ENCODE data around the gene FAM133A.
A peak's percentile ranks its signal among the peaks of the same experiment; 100 is the strongest.

FAM133A gene
- total RNA-seq: 0 to 0.13 (median 0) reads per million in 9 experiments

DNA sequence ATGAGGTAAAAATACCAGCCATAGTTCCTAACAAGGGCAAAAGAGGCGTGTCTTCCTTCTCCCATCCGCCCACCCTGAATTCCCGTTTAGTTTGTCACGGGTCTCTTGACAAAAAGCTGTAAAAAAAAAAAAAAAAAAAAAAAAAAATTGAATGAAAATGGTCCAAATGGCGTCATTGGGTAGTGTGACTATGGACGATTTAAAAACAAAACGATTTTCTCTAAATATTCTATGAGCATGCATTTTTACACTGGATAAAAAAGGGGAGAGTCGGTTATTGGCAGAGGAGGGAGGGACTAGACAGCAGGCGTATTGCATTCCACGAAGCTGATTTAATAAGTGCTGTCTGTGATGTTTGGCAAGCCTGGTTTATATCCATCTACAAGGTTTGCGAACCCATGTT is at the start of gene FAM133A:
FAM133A (plus strand) TSS at position 338 of the 403 bp plus-strand sequence. CDS start 35,214 bp downstream, outside the sequence.
- peak within 1 kb of the TSS; percentile 83 to 87 for H3K4me3 Mint-ChIP-seq
- no peaks in the 10 kb centered on the region for H3K36me3 Mint-ChIP-seq (ENCODE audit: insufficient read depth)
- H3K9me3 Mint-ChIP-seq: no peaks in the 10 kb centered on the region
- ATAC-seq (replicated peaks) (peak; percentile 23), DNase-seq (no peak)
- H3K27me3 Mint-ChIP-seq: no peaks in the 10 kb centered on the region
- peak within 1 kb of the TSS; percentile 76 to 88 for H3K27ac Mint-ChIP-seq
- H3K4me1 Mint-ChIP-seq (ENCODE audit: low read depth in 2 of 2): peaks cover 5 to 6% of the 10 kb centered on the region in 2 donors

DNA sequence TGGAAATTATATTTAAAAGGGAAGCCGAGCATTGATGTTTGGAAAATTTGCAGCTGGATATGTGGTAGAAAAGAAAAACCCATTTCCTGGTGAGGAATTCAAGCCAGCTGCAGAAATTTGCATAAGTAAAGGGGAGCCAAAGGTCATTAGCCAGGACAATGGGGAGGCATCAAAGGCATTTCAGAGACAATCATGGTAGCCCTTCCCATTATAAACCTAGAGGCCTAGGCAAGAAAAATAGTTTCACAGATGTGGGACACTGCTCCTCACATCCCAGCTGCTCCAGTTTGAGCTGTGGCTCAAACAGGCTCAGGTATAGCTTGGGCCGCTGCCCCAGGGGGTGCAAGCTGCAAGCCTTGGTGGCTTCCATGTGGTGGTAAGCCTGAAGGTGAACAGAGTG is 36.4 kb upstream of the FAM133A start:
- no peaks in the 10 kb centered on the region for H3K4me1 Mint-ChIP-seq (ENCODE audit: low read depth in 2 of 2)
- ATAC-seq (replicated peaks) (no peak), DNase-seq (no peak)
- peaks cover 0 to 4% of the 10 kb centered on the region in 2 donors for H3K9me3 Mint-ChIP-seq
- H3K4me3 Mint-ChIP-seq: no peak overlapping the region
- no peak overlapping the region for H3K27ac Mint-ChIP-seq
- H3K36me3 Mint-ChIP-seq (ENCODE audit: insufficient read depth): no peaks in the 10 kb centered on the region
- H3K27me3 Mint-ChIP-seq: no peaks in the 10 kb centered on the region

DNA sequence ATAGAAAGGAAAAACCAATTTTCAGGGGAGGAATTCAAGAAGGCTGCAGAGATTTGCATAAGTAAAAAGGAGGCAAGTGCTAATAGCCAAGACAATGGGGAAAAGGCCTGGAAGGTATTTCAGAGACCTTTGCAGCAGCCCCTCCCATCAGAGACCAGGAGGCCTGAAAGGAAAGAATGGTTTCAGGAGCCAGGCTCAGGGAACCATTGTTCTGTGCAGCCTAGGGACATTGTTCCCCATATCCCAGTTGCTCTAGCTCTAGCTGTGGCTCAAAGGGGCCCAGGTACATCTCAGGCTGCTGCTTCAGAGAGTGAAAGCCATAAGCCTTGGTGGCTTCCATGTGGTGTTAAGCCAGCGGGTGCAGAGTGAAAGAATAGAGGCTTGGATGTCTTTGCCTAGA is 24.6 kb upstream of the FAM133A start:
- no peaks in the 10 kb centered on the region for H3K4me1 Mint-ChIP-seq (ENCODE audit: low read depth in 2 of 2)
- no peak overlapping the region for H3K27ac Mint-ChIP-seq
- no peak overlapping the region for H3K4me3 Mint-ChIP-seq
- no peak for ATAC-seq (replicated peaks)
- DNase-seq: no peak
- no peaks in the 10 kb centered on the region for H3K27me3 Mint-ChIP-seq
- no peaks in the 10 kb centered on the region for H3K36me3 Mint-ChIP-seq (ENCODE audit: insufficient read depth)
- peaks cover 0 to 2% of the 10 kb centered on the region in 2 donors for H3K9me3 Mint-ChIP-seq

DNA sequence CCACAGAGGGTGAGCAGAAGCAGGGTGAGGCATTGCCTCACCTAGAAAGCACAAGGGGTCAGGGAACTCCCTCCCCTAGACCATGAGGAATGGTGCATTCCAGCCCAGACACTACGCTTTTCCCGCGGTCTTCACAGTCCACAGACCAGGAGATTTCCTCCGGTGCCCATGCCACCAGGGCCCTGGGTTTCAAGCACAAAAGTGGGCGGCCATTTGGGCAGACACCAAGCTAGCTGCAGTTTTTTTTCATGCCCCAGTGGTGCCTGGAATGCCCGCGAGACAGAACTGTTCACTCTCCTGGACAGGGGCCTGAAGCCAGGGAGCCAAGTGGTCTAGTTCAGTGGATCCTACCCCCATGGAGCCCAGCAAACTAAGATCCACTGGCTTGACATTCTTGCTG is 13.4 kb upstream of the FAM133A start:
- no peaks in the 10 kb centered on the region for H3K4me1 Mint-ChIP-seq (ENCODE audit: low read depth in 2 of 2)
- no peak for ATAC-seq (replicated peaks)
- peaks cover 0 to 2% of the 10 kb centered on the region in 2 donors for H3K9me3 Mint-ChIP-seq
- DNase-seq: no peak
- no peak overlapping the region for H3K27ac Mint-ChIP-seq
- H3K4me3 Mint-ChIP-seq: no peak overlapping the region
- no peaks in the 10 kb centered on the region for H3K36me3 Mint-ChIP-seq (ENCODE audit: insufficient read depth)
- H3K27me3 Mint-ChIP-seq: no peaks in the 10 kb centered on the region

DNA sequence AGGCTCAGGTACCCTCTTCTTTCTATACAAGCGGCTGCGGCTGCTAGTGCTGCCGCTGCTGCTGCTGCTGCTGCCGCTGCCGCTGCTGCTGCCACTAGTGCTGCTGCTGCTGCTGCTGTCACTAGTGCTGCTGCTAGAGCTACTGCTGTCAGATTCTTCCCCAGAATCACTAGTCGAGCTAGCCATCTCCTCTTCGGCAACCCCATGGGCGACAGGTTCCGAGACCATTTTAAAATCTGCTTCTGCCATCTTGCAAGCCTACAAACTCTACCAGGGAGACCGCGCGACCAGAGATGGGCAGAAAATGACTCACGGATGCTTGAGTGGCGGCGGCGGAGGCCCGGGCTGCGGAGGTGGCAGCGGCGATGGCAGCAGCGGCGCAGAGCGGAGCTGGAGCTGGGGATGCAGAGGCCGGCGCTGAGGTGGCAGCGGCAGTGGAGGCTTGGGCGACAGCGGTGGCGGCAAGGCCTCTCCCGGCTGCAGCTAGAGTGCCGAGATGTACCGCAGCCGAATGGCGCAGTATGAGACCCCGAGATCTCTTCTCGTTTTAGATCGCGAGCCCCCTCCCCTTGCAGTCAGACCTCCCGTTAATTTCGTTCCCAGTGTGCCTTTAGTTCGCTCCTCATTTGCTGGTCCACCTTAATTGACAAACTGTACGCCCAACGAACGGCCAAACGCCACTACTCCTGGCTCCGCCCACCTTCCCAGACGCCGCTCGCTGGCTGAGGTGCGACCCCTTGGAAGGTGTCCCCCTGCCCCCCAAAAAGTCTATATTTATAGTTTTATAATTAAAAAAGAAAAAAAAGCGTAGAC is 744 bp upstream of the FAM133A start, which contains the start of gene NAP1L3:
NAP1L3 (minus strand) TSS at position 523 of the 813 bp plus-strand sequence; CDS start at position 249, 274 bp downstream.
- Mint-ChIP-seq H3K9me3 (no peaks in the 10 kb centered on the region), H3K36me3 (ENCODE audit: insufficient read depth) (no peaks in the 10 kb centered on the region), H3K4me3 (peak within 1 kb of the TSS; percentile 83 to 87), H3K27ac (peak within 1 kb of the TSS; percentile 76 to 88), H3K4me1 (ENCODE audit: low read depth in 2 of 2) (peaks cover 5 to 6% of the 10 kb centered on the region in 2 donors), H3K27me3 (no peaks in the 10 kb centered on the region)
- peak; percentile 77 for ATAC-seq (replicated peaks)
- peak; percentile 13 to 23 (median 23) for DNase-seq

DNA sequence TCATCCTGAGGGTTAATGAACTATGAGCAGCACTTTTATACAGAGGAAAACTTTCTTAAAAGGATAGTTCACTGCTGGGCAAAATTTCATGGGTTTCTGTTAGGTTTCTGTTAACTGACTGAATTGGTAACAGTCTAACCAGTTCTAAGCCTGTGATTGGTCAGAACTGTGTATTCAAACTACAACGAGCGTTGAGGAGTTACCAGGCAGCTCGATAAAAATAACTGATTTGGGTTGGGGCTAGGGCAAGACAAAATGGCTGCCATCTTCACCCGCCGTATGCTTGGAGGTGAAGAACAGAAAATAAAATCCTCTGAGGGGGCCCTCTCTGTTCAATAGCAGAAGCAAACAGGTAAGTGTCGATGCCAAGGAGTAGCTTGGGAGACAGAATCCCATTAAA is 22.0 kb downstream of the FAM133A start:
- no peak for DNase-seq
- H3K4me1 Mint-ChIP-seq (ENCODE audit: low read depth in 2 of 2): no peaks in the 10 kb centered on the region
- H3K9me3 Mint-ChIP-seq: no peaks in the 10 kb centered on the region
- no peak for ATAC-seq (replicated peaks)
- no peak overlapping the region for H3K4me3 Mint-ChIP-seq
- no peaks in the 10 kb centered on the region for H3K27me3 Mint-ChIP-seq
- H3K36me3 Mint-ChIP-seq (ENCODE audit: insufficient read depth): no peaks in the 10 kb centered on the region
- H3K27ac Mint-ChIP-seq: no peak overlapping the region

DNA sequence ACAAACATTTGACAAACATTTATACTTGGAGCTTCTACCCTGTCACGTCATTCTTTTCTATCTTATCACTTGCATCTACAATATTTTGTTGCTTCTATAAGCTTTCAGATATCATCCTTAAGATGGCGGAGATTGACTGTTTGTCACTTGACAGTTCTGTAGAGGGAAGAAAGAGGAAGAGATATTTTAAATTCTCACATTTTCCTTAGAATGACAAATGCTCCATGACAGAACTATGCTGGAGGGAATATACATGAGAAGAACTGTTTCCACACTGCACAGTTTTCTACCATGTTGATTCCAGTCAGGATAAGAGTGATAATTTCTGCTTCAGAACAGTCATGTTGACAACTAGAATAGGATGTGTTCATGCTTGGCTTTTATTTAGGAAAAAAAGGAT is 29.7 kb downstream of the FAM133A start:
- Mint-ChIP-seq H3K27me3 (no peaks in the 10 kb centered on the region), H3K4me1 (ENCODE audit: low read depth in 2 of 2) (no peaks in the 10 kb centered on the region), H3K27ac (no peak overlapping the region), H3K9me3 (no peaks in the 10 kb centered on the region), H3K4me3 (no peak overlapping the region), H3K36me3 (ENCODE audit: insufficient read depth) (no peaks in the 10 kb centered on the region)
- DNase-seq (no peak), ATAC-seq (replicated peaks) (no peak)

DNA sequence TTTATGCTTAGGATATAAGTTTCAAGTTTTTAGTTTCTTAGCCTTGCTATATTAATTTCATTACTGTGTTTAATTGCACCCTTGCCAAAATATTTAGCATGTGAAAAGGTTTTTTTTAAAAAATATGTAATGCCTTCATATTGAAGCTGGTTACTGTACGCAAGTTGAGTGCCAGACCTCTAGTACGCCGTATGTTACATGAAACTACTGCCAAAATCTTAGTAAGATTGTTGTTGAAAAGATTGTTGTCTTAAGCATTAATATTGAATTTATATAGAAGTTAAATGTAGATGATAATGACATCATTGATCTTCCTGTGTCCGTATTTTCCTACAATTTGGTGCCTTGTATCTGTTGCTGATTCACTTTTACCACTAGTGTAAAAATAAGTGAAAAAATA is 37.1 kb downstream of the FAM133A start:
- DNase-seq (no peak), ATAC-seq (replicated peaks) (no peak)
- H3K4me3 Mint-ChIP-seq: no peak overlapping the region
- peaks cover 0 to 1% of the 10 kb centered on the region in 2 donors for H3K9me3 Mint-ChIP-seq
- H3K4me1 Mint-ChIP-seq (ENCODE audit: low read depth in 2 of 2): no peaks in the 10 kb centered on the region
- H3K27me3 Mint-ChIP-seq: no peaks in the 10 kb centered on the region
- no peak overlapping the region for H3K27ac Mint-ChIP-seq
- no peaks in the 10 kb centered on the region for H3K36me3 Mint-ChIP-seq (ENCODE audit: insufficient read depth)

DNA sequence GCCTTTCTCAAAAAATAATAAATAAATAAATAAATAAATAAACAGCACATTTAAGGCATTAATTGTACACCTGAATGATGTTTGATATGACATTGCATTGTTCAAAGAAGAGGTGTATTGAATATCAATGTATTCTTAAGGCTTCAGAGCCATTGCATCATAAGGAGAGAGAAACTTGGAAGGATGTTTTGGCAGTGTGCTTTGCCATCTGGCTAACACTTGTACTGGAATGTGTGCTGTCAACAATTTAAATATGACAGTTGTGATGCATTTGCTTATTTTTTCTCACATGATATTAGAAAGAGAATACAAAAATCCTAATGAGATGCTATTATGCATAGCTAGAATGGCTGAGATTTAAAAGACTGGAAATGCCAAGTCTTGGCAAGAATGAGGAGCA is 67.8 kb downstream of the FAM133A start:
- no peaks in the 10 kb centered on the region for H3K36me3 Mint-ChIP-seq (ENCODE audit: insufficient read depth)
- DNase-seq (no peak), ATAC-seq (replicated peaks) (no peak)
- H3K27ac Mint-ChIP-seq: no peak overlapping the region
- no peaks in the 10 kb centered on the region for H3K27me3 Mint-ChIP-seq
- H3K4me3 Mint-ChIP-seq: no peak overlapping the region
- no peaks in the 10 kb centered on the region for H3K9me3 Mint-ChIP-seq
- H3K4me1 Mint-ChIP-seq (ENCODE audit: low read depth in 2 of 2): no peaks in the 10 kb centered on the region

DNA sequence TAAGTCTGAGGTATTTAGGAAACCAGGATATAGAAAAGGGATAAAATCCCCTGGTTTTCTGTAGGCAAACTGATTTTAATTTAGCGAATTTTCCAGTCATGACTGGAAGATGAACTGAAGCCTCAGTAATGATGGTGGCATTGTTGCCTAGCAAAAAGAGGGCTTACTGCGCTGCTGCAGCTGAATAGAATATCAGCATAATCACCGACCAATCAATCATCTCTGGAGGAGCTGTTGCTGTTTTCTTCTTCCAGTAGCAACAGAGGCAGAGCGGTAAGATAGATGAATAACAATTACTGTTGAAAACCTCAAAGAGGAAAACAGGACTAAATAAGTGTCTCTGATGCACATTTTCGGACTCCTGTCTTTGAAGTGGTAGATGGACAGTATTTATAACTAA is 86.2 kb downstream of the FAM133A start:
- Mint-ChIP-seq H3K9me3 (peaks cover 2 to 8% of the 10 kb centered on the region in 2 donors), H3K27me3 (no peaks in the 10 kb centered on the region), H3K27ac (no peak overlapping the region), H3K4me1 (ENCODE audit: low read depth in 2 of 2) (no peaks in the 10 kb centered on the region), H3K36me3 (ENCODE audit: insufficient read depth) (no peaks in the 10 kb centered on the region), H3K4me3 (no peak overlapping the region)
- DNase-seq (no peak), ATAC-seq (replicated peaks) (no peak)

Data from effector memory CD8-positive, alpha-beta T cell (primary cell).